DND-41 (cell line): Measurements from ENCODE around the gene DGKG.

Source experiments
- ATAC-seq: fragments of 200-7000 bp; cut with Tn5 transposase; 3 replicates; pipeline ENCODE4 v1.9.1; 2021; ENCODE audit warnings: low read depth; ENCODE audit not compliant: insufficient read depth
- DNase-seq: peaks from one replicate; pipeline ENCODE4 v3.0.0-alpha.2; 2020
- H2AFZ ChIP-seq: 2 replicates; pipeline ENCODE4 v1.6.0; 2012; ENCODE audit warnings: low read depth, low read length
- H3K27ac ChIP-seq: 2 replicates; pipeline ENCODE4 v1.5.1; 2012; ENCODE audit warnings: low read length, inconsistent platforms
- H3K27me3 ChIP-seq: fragments of 200-600 bp; sonication (generic); 2 replicates; pipeline ENCODE4 v1.6.0; 2012; ENCODE audit warnings: low read length, mild to moderate bottlenecking, inconsistent platforms; ENCODE audit not compliant: insufficient read depth, poor library complexity
- H3K36me3 ChIP-seq: 2 replicates; pipeline ENCODE4 v1.5.1; 2012; ENCODE audit warnings: low read length, inconsistent platforms; ENCODE audit not compliant: insufficient read depth
- H3K4me1 ChIP-seq: 2 replicates; pipeline ENCODE4 v1.5.1; 2012; ENCODE audit warnings: mild to moderate bottlenecking, low read length; ENCODE audit not compliant: insufficient read depth
- H3K4me2 ChIP-seq: 2 replicates; pipeline ENCODE4 v1.6.0; 2012; ENCODE audit warnings: mild to moderate bottlenecking, moderate library complexity, low read length, inconsistent platforms; ENCODE audit not compliant: insufficient read depth
- H3K4me3 ChIP-seq, 2 experiments: fragments of 200-600 bp in 1 of 2; shearing (Covaris generic) in 1 of 2; 2 replicates each; pipeline ENCODE4 v1.5.1; 2012 to 2016; ENCODE audit warnings: inconsistent platforms in 2 of 2, low read length in 2 of 2, mild to moderate bottlenecking in 2 of 2, low read depth in 1 of 2, moderate library complexity in 1 of 2
- H3K79me2 ChIP-seq: 2 replicates; pipeline ENCODE4 v1.6.0; 2012; ENCODE audit warnings: low read length, inconsistent platforms; ENCODE audit not compliant: insufficient read depth
- H3K9ac ChIP-seq: 2 replicates; pipeline ENCODE4 v1.6.0; 2012; ENCODE audit warnings: low read depth, mild to moderate bottlenecking, inconsistent platforms, low read length, moderate library complexity
- H3K9me3 ChIP-seq: 2 replicates; pipeline ENCODE4 v1.5.1; 2012; ENCODE audit warnings: low read length, moderate library complexity, mild to moderate bottlenecking, inconsistent platforms; ENCODE audit not compliant: insufficient read depth, severe bottlenecking
- H4K20me1 ChIP-seq: 2 replicates; pipeline ENCODE4 v1.6.0; 2012; ENCODE audit warnings: low read length; ENCODE audit not compliant: insufficient read depth
- EZH2 ChIP-seq: IDR thresholded peaks from 3 replicates; pipeline ENCODE4 v1.6.1; 2012; ENCODE audit warnings: borderline replicate concordance, low read depth, mild to moderate bottlenecking, moderate library complexity, low read length, inconsistent platforms; ENCODE audit not compliant: severe bottlenecking
- TF ChIP-seq, protein P1 (sequence below): IDR thresholded peaks from 2 replicates; pipeline ENCODE4 v1.5.1; 2012; ENCODE audit warnings: borderline replicate concordance, low read length, moderate library complexity, mild to moderate bottlenecking; ENCODE audit not compliant: poor library complexity, severe bottlenecking; ENCODE audit errors: extremely low read depth

DGKG gene

DNA sequence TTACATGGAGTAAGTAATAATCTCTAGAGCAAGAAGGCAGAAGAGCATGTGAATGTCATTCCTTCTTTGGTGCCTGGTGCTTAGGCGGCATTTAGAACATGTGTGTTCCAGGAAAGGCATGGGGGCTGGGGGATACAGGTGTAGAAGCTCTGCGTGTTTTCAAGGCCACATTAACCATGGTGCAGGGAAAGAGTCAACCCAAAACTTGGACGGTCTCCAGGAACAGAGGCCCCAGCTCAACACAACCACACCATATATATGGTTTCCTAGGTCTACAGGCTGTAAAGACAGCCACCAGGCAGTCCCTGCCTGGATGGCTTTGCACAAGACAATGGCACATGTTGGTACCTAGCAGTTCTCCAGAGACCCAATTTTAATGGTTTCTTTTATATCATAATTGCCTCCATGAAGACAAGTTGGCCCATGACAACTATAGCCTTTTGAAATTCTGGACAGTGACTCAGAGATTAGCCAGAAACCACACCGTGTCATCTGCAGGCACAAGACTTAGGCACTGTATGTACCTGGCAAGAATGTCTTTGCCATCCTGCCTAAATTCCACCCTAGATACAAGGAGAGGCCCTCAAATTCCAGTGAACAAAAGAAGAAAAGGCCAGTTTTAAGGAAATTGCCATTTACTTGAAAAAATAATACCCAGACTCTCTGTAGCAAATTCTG lies 25.0 kb upstream of the DGKG start:
- H3K79me2 ChIP-seq, result no peaks in the 10 kb centered on the region
- ATAC-seq (no peak), DNase-seq (no peak)
- no peak overlapping the region for H3K4me3 ChIP-seq
- no peak overlapping the region for H3K9ac ChIP-seq
- no peak overlapping the region for H3K4me2 ChIP-seq
- no peak overlapping the region for H3K27ac ChIP-seq
- H3K4me1 ChIP-seq, result no peaks in the 10 kb centered on the region
- H4K20me1 ChIP-seq, result no peaks in the 10 kb centered on the region
- no peak overlapping the region for H2AFZ ChIP-seq
- H3K27me3 ChIP-seq, result no peaks in the 10 kb centered on the region
- H3K36me3 ChIP-seq, result no peaks in the 10 kb centered on the region
- H3K9me3 ChIP-seq, result no peaks in the 10 kb centered on the region
- no peak for TF ChIP-seq EZH2
- TF ChIP-seq, protein P1, sequence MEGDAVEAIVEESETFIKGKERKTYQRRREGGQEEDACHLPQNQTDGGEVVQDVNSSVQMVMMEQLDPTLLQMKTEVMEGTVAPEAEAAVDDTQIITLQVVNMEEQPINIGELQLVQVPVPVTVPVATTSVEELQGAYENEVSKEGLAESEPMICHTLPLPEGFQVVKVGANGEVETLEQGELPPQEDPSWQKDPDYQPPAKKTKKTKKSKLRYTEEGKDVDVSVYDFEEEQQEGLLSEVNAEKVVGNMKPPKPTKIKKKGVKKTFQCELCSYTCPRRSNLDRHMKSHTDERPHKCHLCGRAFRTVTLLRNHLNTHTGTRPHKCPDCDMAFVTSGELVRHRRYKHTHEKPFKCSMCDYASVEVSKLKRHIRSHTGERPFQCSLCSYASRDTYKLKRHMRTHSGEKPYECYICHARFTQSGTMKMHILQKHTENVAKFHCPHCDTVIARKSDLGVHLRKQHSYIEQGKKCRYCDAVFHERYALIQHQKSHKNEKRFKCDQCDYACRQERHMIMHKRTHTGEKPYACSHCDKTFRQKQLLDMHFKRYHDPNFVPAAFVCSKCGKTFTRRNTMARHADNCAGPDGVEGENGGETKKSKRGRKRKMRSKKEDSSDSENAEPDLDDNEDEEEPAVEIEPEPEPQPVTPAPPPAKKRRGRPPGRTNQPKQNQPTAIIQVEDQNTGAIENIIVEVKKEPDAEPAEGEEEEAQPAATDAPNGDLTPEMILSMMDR, result no peak

DNA sequence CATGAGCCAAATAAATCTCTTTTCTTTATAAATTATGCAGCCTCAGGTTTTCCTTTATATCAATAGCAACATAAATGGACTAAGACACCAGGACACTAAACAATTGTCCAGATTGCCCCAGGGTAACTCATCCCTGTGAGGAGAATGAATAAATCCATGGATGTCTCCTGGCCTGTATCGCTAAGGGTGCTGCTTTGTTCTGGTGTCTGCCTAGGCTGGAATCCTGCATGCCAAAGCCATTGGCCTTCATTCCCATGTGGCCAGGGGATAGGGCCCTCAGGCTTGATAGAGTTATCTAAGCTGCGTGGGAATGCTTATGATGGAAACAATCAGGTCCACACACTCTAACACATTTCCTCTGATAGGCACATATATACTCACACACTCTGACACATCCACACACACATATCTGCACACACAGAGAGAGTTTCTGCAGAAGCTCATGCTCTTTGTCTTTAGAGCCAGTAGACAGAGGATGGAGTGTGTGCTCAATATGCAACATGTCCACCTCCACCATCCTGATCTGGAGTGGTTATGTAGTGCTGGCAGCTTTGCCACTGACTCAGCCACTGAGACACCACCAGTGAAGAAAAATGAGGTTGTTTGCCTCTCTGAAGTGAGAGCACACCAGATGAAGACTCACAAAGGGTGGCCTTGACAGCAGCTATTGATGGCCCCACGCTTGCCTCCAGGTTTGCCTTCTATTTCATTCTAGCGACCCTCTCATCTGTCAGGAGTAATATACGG lies 24.0 kb upstream of the DGKG start:
- DNase-seq (no peak), ATAC-seq (no peak)

DNA sequence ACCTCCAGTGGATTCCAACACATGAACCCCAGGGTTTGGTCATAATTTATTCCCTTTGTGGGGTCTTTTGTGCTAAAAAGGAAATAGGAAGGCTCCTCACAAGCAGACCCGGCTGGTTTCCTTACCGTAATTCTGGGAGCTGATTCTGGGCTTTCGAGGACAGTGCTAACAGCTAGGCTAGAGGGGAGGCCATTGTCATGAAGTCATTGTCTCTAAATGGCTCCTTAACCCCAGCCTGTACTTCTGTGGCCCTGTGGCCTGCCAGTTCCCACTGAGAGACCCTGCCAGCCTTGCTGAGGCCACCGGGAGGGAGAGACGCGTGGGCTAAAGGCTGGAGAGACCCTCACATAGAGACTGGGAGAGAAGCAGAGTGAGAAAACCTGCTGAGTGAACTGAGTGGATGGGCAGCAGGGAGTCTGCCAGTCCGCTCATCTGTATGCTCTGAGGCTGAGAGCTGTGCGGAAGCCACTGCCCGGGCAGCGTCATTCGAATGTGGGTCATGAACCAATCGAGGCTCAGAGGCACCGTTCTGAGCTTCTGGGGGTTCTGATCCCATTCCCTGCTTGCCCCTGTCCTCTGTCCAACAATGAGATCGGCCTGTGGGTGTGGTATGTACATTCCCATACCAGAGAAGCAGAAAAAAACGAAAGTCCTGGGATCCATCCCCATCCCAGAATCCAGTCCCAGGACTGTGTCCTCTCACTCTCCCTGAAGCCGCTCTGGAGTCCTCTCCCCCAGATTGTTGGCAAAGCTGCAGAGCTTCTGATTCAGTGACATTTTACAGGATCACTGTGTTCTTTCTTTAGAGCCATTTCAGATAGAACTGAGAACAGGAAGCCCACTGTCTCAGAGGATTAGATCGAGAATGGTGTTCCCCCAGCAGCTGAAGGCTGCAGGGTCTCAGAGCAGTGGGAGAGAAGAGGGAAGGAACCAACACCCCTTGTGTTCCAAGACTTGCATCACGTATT lies 21.3 kb upstream of the DGKG start:
- ATAC-seq (no peak), DNase-seq (no peak)
- H3K27ac ChIP-seq, result no peak overlapping the region
- no peak overlapping the region for H3K4me3 ChIP-seq
- no peak overlapping the region for H2AFZ ChIP-seq
- H3K4me1 ChIP-seq, result no peaks in the 10 kb centered on the region
- H3K36me3 ChIP-seq, result no peaks in the 10 kb centered on the region
- H4K20me1 ChIP-seq, result no peaks in the 10 kb centered on the region
- TF ChIP-seq, protein P1, result no peak
- TF ChIP-seq EZH2, result no peak
- H3K4me2 ChIP-seq, result no peak overlapping the region
- H3K27me3 ChIP-seq, result no peaks in the 10 kb centered on the region
- no peaks in the 10 kb centered on the region for H3K79me2 ChIP-seq
- H3K9me3 ChIP-seq, result no peaks in the 10 kb centered on the region
- H3K9ac ChIP-seq, result no peak overlapping the region

More for the DNA sequence above, 24.0 kb upstream of the DGKG start:
- TF ChIP-seq, protein P1, result no peak
- H2AFZ ChIP-seq, result no peak overlapping the region
- H3K4me1 ChIP-seq, result no peaks in the 10 kb centered on the region
- no peaks in the 10 kb centered on the region for H3K27me3 ChIP-seq
- no peaks in the 10 kb centered on the region for H3K79me2 ChIP-seq
- no peak overlapping the region for H3K9ac ChIP-seq
- H3K36me3 ChIP-seq, result no peaks in the 10 kb centered on the region
- no peak overlapping the region for H3K4me3 ChIP-seq
- H4K20me1 ChIP-seq, result no peaks in the 10 kb centered on the region
- H3K9me3 ChIP-seq, result no peaks in the 10 kb centered on the region
- no peak overlapping the region for H3K4me2 ChIP-seq
- no peak overlapping the region for H3K27ac ChIP-seq
